GM21529 (cell line): ENCODE data around the gene CLIC4.

Source experiments
- ATAC-seq: cut with Tn5 transposase; IDR thresholded peaks from one replicate; pipeline ENCODE4 v1.9.1; 2021; ENCODE audit not compliant: unreplicated experiment

CLIC4 gene

DNA sequence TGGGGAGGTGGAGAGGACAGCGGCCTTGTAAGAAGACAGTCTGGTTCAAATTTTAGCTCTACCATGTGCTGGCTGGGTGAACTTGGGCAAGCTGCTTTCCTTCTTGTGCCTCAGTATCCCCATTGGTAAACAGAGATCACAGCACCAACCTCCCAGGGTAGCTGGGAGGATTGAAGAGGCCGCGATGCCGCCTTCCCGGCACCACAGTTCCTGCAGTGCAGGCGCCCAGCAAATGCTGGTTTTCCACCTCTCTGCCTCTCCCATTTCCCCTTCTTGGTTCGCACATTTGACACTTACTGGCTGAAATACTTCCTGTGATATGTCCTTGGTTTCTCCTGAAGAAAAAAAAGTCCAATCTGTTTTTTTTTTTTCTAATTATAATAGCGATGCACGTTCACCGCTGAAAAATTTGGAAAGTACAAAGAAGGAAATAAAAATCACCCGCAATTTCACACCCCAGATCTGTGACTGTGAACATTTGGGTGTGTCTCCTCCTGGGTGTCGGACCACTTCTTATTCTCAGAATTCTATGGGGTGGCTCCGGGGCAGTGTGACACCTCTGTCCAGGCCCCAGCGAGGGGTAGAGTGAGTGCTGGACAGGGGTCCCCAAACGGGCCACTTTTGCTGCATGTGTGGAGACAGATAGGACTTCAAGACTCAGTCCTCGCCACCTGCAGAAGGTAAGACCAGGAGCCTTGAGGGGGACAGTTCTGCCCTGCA is 111.7 kb downstream of the CLIC4 start:
- no peak for ATAC-seq

DNA sequence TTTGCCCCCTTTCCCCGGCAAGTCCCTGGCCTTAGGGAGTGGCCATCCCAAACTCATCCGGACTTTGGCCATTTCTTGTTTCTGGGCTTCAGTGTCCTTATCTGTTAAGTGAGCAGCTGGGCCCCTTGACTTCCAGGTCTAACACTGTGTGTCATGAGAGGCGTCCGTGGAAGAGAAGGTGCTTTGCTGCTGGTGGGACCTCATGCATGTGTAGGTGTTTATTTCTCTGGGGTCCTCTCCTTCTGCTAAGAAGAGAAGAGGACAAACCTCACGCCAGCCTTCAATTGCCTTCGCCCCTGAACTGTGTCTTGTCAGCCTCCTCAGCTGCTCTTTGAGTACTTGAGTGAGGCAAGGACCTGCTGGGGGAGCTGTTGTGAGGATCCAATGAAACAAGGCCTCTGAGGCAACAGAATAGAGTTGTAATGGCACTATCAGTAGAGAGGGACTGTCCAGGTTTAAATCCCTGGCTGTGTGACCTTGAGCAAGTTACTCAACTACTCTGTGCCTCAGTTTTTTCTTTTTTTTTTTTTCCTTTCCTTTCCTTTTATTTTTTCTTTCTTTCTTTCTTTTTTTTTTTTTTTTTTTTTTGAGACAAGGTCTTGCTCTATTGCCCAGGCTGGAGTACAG is 112.4 kb downstream of the CLIC4 start:
- no peak for ATAC-seq

DNA sequence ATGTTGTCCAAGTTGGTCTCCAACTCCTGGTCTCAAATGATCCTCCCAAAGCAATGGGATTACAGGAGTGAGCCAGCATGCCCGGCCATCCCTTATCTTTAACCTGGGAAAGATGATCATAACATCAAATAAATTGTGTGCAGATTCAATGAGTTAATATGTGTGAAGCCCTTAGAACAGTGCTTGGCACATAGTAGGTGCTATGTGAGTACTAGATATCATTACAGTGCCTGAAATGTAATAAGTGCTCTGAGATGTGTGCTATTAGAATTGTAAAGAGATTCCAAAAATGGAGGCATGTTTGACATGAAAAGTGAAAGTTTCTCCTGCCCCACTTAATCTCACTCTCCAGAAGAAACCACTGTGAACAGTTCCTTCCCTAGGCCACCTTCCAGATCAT is 113.0 kb downstream of the CLIC4 start:
- ATAC-seq: no peak

DNA sequence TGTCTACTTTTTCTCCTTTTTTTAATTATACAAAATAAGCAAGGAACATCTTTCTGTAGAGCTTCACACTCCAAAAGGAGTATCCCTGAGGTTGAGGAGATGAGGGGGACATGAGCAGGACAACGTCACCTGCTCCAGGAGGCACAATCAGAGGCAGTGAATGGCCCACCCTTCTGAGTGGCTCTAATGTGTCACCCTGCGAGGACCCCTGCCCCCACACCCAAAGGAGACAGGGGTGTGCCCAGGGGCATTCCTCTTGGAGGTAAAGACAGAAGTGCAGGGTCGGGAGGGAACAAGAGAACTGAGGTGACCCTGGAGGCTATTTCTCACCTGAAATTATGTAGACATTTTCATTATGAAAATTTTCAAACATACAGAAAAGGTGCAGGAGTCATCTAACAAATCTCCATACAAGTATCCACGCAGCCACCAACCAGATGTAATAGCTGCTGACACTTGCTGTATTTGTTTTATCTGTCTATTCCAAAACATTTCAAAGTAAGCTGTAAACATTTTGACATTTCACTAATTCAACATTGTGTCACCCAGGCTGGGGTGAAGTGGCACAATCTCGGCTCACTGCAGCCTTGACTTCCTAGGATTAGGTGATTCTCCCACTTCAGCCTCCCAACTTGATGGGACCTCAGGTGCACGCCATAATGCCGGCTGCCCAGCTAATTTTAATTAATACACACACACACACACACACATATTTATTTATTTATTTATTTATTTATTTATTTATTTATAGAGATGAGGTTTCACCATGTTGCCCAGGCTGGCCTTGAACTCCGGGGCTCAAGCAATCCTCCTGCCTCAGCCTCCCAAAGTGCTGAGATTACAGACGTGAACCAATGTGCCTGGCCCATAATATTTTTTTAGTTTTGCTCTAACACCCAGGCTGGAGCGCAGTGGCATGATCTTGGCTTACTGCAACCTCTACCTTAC is 114.1 kb downstream of the CLIC4 start:
- no peak for ATAC-seq

DNA sequence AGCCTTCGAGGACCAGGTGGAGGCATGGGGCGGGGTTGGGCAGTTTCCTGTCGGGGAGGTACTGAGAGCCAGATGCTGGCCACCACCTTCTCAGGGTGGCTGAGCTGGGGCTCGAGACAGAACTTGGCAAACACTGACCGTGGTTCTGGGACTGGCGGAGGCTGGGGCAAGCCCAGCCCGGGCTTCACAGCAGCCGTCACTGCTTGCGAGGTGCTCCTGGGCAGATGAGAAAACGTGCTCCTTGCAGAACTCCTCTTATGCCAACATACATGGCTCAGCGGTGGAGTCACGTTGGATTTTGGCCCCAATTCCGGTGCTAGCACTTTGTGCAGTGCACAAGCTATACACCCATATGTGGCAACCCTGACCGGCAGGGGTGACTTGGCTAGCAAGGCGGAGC is 115.6 kb downstream of the CLIC4 start:
- no peak for ATAC-seq

DNA sequence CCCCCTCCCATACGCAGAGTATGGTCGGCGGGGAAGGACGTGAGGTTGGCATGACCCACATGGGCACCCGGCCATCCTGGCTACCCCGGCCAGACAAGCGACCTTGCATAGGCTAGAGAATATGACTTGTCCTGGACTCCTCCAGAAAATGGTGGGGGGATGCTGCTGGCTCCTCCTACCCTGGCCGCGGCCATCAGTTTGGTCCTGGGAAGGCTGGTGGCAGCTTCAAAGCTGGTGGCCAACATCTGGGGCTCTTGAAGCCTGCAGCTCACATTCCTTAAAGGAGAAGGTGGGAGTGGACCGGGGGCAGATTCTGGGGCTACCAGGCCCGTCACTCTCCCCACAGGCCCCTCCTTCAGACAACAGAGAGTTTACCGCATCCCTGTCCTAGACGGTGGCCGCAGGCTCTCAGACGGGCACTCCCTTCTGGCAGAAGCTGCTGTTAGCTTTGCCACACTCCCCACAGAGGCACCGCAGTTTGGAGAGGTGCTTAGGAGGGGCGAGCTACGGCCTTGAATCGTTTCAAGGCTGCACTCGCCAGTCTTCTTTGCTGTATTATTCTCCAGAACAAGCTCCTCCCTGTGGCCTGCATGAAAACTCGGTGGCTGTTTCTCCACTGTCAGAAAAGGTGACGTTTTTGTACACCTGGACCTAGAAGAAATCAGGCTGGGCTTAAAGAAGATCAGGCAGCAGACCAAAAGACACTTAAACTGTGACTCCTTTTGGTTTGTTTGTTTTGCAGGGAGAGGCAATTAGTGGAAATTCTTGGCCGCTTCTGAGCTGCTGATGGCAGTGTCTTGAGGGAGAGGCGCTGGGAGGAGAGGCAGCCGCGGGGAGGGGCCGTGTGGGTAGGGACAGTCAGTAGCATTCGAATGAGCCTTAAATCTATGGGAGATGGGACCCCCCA is 116.8 kb downstream of the CLIC4 start:
- no peak for ATAC-seq

DNA sequence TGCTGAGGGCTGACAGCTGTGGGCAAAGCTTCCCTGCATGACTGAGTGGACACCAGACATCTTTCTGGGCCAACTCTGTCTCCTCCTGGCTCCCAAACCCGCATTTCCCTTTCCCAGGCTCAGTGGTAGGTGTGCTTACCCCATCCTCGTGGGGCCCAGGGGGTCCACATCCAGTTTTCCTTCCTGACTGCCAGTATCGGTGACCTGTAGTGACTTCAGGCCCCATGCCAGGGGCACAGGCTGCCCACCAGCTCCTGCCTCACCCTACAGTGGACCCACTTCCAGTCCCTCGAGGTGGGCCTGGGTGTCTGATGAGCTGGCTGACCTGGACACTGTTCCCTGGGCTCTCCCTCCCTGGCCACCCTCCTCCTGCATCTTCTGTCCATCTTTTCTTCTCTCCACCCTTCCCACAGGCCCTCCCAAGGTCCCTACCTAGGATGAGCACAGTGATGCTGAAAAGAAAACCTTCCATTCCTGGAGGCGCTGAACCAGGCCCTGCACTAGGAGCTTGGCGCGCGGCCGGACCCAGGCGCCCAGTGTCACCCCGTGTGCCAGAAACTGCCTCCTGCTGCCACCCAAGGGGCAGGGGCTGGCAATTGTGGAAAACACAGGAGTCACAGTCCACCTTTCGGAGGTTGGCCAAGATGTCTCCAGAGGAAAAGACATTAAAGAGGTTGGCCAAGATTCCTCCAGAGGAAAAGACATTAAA is 117.7 kb downstream of the CLIC4 start:
- no peak for ATAC-seq

DNA sequence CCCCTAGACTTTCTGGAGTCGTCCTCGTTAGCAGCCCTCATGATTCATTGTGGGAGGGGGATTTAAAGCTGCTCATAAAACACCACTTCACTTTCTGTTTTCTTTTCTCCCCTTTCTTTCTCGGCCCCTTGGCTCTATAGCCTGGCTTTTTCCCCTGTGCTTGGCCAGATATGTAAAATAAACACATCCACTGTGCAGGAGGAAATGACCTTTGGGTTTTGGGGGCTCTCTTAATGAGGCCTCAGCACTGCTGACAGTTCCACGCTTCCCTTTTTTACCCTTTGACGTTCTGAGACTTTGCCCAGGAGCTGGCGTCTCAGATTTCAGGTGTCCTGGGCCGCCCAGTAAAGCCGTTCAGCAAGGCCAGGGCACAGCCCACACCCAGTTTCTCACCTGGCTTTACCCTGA is 119.1 kb downstream of the CLIC4 start:
- ATAC-seq: no peak

DNA sequence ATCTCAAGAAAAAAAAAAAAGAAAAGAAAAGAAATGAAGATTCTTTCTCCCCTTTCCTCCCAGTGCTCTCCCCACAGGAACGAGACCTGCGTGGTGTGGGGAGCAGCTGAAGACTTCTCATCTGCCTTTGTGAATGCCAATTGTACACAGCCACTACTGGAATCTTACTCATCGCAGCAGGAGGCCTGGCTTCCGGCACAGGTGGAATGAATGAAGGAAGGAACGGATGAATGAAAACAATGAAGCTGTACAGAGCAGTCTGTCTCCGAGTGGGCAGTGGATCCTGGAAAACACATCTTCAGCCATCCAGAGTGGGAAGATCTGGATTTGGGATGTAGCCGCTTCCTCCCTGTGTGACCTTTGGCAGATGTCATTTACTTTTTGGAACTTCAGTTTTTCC is 119.9 kb downstream of the CLIC4 start:
- ATAC-seq: no peak

DNA sequence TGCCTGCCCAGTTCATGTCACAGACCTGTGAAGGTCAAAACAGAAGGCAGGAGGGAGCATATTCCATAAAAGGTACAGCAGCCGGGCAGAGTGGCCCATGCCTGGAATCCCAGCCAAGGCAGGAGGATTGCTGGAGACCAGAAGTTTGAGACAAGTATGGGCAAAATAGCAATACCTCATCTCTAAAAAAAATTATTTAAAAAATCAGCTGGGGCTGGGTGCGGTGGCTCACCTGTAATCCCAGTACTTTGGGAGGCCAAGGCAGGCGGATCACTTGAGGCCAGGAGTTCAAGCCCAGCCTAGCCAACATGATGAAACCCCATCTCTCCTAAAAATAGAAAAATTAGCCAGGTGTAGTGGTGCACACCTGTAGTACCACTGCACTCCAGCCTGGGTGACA is 120.3 kb downstream of the CLIC4 start:
- ATAC-seq: no peak

DNA sequence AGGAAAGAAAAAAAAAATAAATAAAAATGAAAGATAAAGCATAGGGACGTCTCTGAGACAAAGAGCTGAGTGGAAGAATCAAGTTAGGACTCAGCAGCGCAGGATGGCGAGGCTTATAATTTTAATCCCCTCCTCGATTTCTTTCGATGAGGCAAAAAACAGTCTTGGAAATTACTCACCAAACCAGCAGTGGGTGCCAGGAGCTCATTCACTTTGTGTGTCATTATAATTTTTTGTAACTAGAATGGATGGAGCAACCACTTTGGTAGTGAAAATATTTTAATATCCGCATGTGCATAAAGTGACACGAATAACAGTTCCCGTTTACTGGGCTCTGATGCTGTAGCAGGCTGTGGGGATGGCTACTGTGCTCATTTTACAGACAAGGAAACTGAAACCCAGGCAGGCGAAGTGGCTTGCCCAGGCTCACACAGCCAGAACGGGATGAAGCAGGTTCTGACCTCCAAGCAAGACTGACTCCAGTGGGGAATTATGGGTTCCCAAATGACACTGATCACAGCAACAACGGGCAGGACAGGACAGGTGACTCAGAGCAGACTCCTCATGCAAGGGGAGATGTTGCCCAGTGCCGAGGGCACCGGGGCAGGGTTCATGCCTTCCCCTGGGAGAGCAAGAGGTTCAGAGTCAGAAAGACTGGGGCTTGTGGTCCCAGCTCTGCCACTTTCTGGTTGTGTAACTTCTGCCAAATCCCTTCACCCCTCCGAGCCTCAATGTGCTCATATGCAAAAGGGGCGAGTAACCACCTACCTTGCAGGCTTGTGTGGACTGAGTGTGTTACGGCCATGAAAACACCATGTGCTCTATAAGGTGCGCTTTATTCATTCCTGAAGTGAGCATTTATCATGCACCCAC is 121.2 kb downstream of the CLIC4 start:
- ATAC-seq: no peak

DNA sequence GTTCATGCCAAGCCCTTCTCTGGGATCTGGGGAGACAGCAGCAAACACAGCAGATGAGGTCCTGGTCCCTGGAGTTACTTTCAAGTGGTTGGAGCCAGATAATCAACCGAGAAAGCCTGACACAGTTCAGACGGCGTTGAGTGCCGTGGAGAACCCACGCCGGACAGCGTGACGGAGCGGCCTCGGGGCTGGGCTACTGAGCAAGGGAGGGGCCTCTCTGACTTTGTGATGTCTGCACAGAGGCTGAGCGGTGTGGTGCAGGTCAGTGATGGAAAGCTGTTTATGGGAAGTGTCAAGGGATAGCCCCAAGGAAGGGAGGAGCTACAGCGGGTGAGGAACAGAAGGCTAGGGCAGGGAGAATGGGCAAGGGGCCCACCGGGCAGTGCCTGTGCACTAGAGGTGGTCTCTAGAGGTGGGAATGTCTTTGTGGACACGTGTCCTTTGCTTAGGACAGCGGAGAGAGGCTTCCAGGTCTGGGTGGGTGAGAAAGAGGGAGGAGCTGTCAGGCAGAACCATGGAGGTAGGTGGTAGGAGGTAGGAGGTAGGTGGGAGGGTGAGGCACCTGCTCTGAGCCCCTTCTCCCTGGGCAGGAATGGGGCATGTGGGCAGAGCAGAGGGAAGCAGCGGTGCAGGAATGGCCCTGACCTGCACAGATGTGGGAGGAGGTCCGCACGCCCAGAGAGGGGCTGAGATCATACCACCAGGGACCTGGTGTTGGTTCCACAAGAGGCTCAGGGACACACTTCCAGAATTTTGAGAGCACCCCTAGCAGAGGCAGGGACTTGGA is 122.0 kb downstream of the CLIC4 start:
- no peak for ATAC-seq

DNA sequence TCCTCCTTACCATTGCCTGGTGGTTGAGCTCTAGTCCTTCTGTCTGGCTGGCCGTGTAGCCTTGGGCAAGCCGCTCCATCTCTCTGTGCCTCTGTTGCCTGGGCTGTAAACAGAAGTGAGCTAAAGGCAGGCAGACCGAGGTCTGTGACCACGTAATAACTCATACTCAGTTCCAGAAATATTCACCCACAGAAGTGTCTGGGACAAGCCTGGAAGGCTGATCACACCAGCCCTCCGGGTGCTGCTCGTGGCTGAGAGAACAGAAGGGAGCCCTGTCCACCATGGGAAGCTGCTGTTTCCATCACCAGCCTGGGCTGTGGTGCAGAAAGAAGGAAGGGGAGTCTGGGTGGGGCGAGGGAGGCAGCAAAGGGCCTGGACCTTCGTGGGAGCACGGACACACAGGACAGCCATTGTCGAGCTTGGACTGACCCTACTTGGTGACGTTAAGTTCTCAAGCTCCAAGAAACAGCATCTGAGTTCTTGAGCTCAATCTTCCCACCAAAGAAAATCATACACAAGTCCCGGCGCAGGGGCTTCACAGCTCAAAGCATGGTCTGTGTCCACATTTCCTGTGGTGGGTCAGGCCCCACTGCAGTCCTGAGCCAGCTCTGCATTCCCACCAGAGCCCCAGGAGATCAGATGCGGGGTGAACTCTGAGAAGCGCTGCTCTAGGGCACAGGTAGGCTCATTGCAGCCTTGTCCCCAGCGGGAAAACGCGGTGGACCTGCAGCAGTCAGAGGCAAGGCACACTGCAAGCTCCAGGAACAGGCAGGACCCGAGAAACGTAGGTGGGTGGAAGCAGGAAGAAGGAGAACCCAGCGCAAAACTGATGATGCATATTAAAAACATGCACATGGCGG is 123.0 kb downstream of the CLIC4 start:
- ATAC-seq: no peak

DNA sequence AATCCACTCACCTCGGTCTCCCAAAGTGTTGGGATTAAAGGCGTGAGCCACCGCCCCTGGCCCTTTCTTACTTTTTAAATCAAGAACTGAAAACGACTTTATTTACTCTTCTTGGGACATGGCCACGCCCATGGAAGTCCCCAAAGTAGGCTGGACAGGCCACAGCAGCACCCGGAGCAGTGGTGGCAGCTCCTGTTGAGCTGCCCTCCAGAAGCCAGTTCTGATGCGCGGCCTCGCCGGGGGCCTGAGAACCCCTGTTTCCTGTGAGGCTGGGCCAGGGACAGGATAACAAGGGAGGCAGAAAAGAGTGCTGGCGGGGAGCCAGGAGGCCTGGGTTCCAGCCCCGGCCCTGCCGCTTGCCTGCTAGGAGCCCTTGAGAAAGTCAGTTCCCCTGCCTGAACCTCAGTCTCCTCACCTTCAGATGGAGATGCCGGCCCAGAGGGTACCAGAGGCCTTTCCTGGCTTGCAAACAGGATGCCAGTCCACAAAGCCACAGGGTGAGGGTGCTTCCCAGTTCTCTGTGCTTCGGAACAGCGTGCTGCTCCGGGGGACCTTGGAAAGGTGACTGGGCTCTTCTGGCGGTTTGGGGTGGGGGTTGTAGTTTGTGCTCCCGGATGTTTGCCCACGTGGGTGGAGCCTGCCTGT is 125.4 kb downstream of the CLIC4 start:
- ATAC-seq: no peak

DNA sequence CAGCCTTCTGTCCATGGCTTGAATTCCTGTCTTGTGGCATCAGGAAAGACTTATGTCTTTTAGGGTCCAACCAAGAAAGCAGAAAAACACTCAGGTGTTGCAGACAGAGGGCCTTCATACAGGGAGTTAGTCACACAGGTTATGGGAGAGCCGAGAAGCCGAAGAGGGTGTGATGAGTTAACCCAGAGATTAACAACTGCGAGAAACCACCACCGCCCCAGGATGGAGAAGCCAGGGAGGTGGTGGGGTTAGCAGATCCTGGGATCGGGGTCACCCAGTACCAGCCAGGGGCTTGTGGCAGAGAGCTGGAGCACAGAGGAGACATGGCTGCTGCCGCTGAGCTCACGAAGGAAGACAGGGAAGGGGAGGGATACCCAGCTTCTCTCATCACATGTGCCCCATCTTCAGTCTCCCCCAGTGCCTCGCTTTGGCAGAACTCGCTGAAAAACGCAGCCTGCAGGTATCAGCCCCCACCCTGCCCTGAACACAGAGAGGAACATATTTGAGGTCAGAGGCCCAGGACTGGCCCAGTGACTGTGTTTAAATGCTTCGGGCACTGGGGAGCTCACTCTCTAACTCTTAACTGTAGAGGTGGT is 126.2 kb downstream of the CLIC4 start:
- no peak for ATAC-seq

DNA sequence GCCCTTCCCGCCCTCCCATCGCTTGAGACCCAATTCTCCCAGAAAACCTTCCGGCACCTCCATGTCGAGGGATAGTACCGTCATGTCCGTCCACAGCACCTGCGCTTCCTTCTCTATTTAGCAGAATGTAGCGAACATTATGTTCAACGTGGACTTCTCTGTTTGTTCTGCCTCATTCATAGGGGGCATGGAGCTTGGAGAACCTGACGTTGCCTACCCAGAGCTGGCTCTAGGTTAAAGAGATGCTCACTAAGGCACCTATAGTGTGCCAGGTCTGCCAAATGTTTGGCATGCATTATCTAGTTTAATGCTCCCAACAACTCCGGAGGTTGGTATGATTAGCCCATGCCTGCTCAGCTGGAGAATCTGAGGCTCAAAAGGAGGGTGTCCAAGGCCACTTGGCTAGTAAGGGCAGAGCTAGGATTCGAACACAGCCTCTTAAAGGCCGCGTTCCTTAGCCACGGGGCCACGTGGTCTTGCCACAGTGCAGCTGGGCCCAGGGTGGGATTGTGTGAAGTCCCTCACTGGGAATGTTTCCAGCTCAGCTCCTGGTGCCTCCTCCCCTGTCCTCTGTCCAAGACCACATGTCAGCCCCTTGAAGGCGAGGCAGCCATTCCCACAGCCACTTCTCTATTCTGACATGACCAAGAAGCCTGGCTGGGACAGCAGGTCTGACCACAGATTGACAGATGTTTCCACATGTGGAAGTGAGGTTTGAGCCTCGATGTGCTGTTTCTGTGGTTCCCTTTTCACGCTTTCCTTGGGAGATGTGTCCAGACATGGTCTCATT is 127.0 kb downstream of the CLIC4 start:
- ATAC-seq: no peak
